Esophagus (tissue), 2 donors: ENCODE data around the gene MTMR10. TPM values are rescaled to one million over a fixed set of nuclear protein-coding genes. Genes with fewer than 3 reads are reported as not detected.

ENCODE experiments used
- H3K27ac ChIP-seq, 2 donors: one replicate each; pipeline ENCODE4 v1.5.1; 2013; ENCODE audit warnings: low read depth in 2 of 2, mild to moderate bottlenecking in 2 of 2, inconsistent platforms in 1 of 2, low read length in 1 of 2, moderate library complexity in 1 of 2
- H3K27me3 ChIP-seq, 2 donors: one replicate each; pipeline ENCODE4 v1.6.1; 2013; ENCODE audit warnings: low read length in 2 of 2, control low read depth in 1 of 2, mild to moderate bottlenecking in 1 of 2; ENCODE audit not compliant: insufficient read depth in 2 of 2, control insufficient read depth in 1 of 2
- H3K36me3 ChIP-seq, 2 donors: one replicate each; pipeline ENCODE4 v1.6.1; 2013; ENCODE audit warnings: low read length in 1 of 2; ENCODE audit not compliant: control insufficient read depth in 2 of 2, insufficient read depth in 2 of 2
- H3K4me1 ChIP-seq, 2 donors: one replicate each; pipeline ENCODE4 v1.6.1; 2013; ENCODE audit warnings: low read length in 1 of 2; ENCODE audit not compliant: control insufficient read depth in 2 of 2, insufficient read depth in 2 of 2
- H3K4me3 ChIP-seq, 2 donors: one replicate each; pipeline ENCODE4 v1.5.1; 2013; ENCODE audit warnings: low read length in 2 of 2, mild to moderate bottlenecking in 2 of 2, low read depth in 1 of 2, moderate library complexity in 1 of 2
- H3K9me3 ChIP-seq, 2 donors: one replicate each; pipeline ENCODE4 v1.6.1; 2013; ENCODE audit warnings: mild to moderate bottlenecking in 2 of 2, low read depth in 1 of 2, low read length in 1 of 2, moderate library complexity in 1 of 2; ENCODE audit not compliant: control insufficient read depth in 2 of 2, insufficient read depth in 1 of 2
- WGBS, 2 donors: extraction: QIAGEN DNeasy Blood & Tissue Kit; methylation state at CpG; one replicate each; pipeline ENCODE4 v1.1.7; 2013; 5-methylcytosine and 5-hydroxymethylcytosine counted together
- polyA plus RNA-seq, 2 donors: library from polyadenylated mRNA; stranded (reverse); fragments of 200-250 nt; gene quantifications; one replicate each; pipeline ENCODE4 v1.2.3, GENCODE V29; 2013
- donor health status: healthy with polysubstance abuse.
- donor health status: Bipolar disorder and iron deficiency.

Gene MTMR10
- polyA plus RNA-seq, 2 donors, result 11.7 to 26.4 TPM

- Histone ChIP-seq H3K9me3 (no peaks in the 10 kb centered on the region), H3K4me1 (no peaks in the 10 kb centered on the region), H3K4me3 (no peak overlapping the region), H3K36me3 (peaks cover 16 to 40% of the 10 kb centered on the region in 2 donors), H3K27ac (no peak overlapping the region), H3K27me3 (no peaks in the 10 kb centered on the region)
- 91 to 93% methylated on average over 4 of the region's 4 CpGs for WGBS, 2 donors
Measured at GRCh38 chr15:30921106-30921505, 70.3 kb downstream of the MTMR10 start.

- 84 to 87% methylated on average over 5 of the region's 5 CpGs for WGBS, 2 donors
- H3K36me3 ChIP-seq, result peaks cover 16 to 30% of the 10 kb centered on the region in 2 donors
Measured at GRCh38 chr15:30919877-30920550, 71.4 kb downstream of the MTMR10 start.

GRCh38 chr15:30918366-30918765 lies 73.1 kb downstream of the MTMR10 start:
- no peak overlapping the region for H3K27ac ChIP-seq
- no peaks in the 10 kb centered on the region for H3K9me3 ChIP-seq
- no peak overlapping the region for H3K4me3 ChIP-seq
- H3K4me1 ChIP-seq, result no peaks in the 10 kb centered on the region
- 92 to 93% methylated on average over 5 of the region's 5 CpGs for WGBS, 2 donors
- peaks cover 9 to 17% of the 10 kb centered on the region in 2 donors for H3K36me3 ChIP-seq
- no peaks in the 10 kb centered on the region for H3K27me3 ChIP-seq

More at GRCh38 chr15:30919877-30920550, 71.4 kb downstream of the MTMR10 start:
- Histone ChIP-seq H3K9me3 (no peaks in the 10 kb centered on the region), H3K4me1 (no peaks in the 10 kb centered on the region), H3K27me3 (no peaks in the 10 kb centered on the region), H3K4me3 (no peak overlapping the region), H3K27ac (no peak overlapping the region)

GRCh38 chr15:30917675-30918074 lies 73.8 kb downstream of the MTMR10 start:
- no peaks in the 10 kb centered on the region for H3K27me3 ChIP-seq

GRCh38 chr15:30917013-30917412 lies 74.4 kb downstream of the MTMR10 start:
- no peaks in the 10 kb centered on the region for H3K27me3 ChIP-seq
- no peaks in the 10 kb centered on the region for H3K9me3 ChIP-seq
- peaks cover 10 to 15% of the 10 kb centered on the region in 2 donors for H3K36me3 ChIP-seq
- no peaks in the 10 kb centered on the region for H3K4me1 ChIP-seq
- H3K27ac ChIP-seq, result no peak overlapping the region
- WGBS, 2 donors, result 76 to 92% methylated on average over 6 of the region's 6 CpGs
- H3K4me3 ChIP-seq, result no peak overlapping the region

More at GRCh38 chr15:30917675-30918074, 73.8 kb downstream of the MTMR10 start:
- peaks cover 7 to 15% of the 10 kb centered on the region in 2 donors for H3K36me3 ChIP-seq
- no peaks in the 10 kb centered on the region for H3K9me3 ChIP-seq
- H3K4me1 ChIP-seq, result no peaks in the 10 kb centered on the region
- WGBS, 2 donors, result 89 to 90% methylated on average over 1 of the region's 1 CpG
- no peak overlapping the region for H3K4me3 ChIP-seq
- H3K27ac ChIP-seq, result no peak overlapping the region

DNA sequence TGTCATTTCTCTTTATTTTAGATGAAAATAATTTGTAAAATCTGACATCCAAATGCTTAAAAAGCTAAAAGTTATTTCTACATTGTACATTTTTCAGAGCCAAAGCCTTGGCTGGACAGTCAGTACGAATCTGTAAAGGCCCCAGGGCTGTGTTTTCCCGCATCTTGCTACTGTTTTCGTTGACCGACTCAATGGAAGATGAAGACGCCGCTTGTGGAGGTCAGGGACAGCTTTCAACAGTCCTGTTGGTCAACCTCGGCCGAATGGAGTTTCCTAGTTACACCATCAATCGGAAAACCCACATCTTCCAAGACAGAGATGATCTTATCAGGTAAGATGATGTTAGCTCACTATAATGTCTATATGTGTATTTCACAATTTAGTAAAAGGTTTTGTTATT lies 77.7 kb downstream of the MTMR10 start:
- WGBS, 2 donors, result 96% methylated on average over 9 of the region's 9 CpGs
- Histone ChIP-seq H3K4me3 (no peak overlapping the region), H3K9me3 (no peaks in the 10 kb centered on the region), H3K36me3 (peaks cover 10 to 15% of the 10 kb centered on the region in 2 donors), H3K27ac (no peak overlapping the region), H3K4me1 (no peaks in the 10 kb centered on the region), H3K27me3 (no peaks in the 10 kb centered on the region)

GRCh38 chr15:30906366-30906765 lies 85.1 kb downstream of the MTMR10 start:
- peaks cover 0 to 8% of the 10 kb centered on the region in 2 donors for H3K36me3 ChIP-seq
- H3K27ac ChIP-seq, result peak overlapping the region in 1 of 2 donors; percentile 16
- no peaks in the 10 kb centered on the region for H3K9me3 ChIP-seq
- no peaks in the 10 kb centered on the region for H3K4me1 ChIP-seq
- H3K27me3 ChIP-seq, result no peaks in the 10 kb centered on the region
- no peak overlapping the region for H3K4me3 ChIP-seq
- WGBS, 2 donors, result 60 to 65% methylated on average over 4 of the region's 4 CpGs

GRCh38 chr15:30905821-30906220 lies 85.6 kb downstream of the MTMR10 start:
- no peak overlapping the region for H3K4me3 ChIP-seq
- H3K36me3 ChIP-seq, result peaks cover 0 to 8% of the 10 kb centered on the region in 2 donors
- no peak overlapping the region for H3K27ac ChIP-seq
- H3K27me3 ChIP-seq, result no peaks in the 10 kb centered on the region
- 74 to 76% methylated on average over 5 of the region's 5 CpGs for WGBS, 2 donors
- no peaks in the 10 kb centered on the region for H3K4me1 ChIP-seq
- no peaks in the 10 kb centered on the region for H3K9me3 ChIP-seq

GRCh38 chr15:30904812-30905211 lies 86.6 kb downstream of the MTMR10 start:
- H3K27me3 ChIP-seq, result no peaks in the 10 kb centered on the region
- H3K9me3 ChIP-seq, result no peaks in the 10 kb centered on the region
- H3K4me3 ChIP-seq, result no peak overlapping the region
- no peaks in the 10 kb centered on the region for H3K4me1 ChIP-seq
- WGBS, 2 donors, result 83 to 89% methylated on average over 5 of the region's 5 CpGs
- H3K36me3 ChIP-seq, result peaks cover 0 to 6% of the 10 kb centered on the region in 2 donors
- no peak overlapping the region for H3K27ac ChIP-seq
